ENCODE results near the gene MAX.

DNA sequence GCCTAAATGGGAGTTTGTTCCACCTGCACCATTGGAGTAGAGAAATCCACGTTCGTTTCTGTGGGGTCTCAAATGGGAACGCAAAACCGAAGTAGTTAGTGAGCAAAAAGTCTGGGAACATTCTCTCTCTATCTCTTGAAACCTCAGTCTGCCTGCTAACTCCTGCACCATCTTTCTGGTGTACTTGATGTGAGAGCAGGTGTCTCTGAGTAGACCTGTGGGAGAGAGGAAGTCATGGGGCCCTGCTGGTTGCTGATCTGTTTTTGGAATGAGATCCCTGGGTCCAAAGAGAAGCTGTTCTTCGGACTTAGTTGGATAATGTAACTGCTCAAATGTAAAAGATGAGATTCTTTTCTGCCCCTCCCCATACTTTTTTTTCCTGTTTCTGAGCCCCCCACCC is 57.3 kb downstream of the MAX start:
- TF ChIP-seq, protein P1, sequence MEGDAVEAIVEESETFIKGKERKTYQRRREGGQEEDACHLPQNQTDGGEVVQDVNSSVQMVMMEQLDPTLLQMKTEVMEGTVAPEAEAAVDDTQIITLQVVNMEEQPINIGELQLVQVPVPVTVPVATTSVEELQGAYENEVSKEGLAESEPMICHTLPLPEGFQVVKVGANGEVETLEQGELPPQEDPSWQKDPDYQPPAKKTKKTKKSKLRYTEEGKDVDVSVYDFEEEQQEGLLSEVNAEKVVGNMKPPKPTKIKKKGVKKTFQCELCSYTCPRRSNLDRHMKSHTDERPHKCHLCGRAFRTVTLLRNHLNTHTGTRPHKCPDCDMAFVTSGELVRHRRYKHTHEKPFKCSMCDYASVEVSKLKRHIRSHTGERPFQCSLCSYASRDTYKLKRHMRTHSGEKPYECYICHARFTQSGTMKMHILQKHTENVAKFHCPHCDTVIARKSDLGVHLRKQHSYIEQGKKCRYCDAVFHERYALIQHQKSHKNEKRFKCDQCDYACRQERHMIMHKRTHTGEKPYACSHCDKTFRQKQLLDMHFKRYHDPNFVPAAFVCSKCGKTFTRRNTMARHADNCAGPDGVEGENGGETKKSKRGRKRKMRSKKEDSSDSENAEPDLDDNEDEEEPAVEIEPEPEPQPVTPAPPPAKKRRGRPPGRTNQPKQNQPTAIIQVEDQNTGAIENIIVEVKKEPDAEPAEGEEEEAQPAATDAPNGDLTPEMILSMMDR (IDR thresholded peaks at IDR 0.05): no peak
- TF ChIP-seq POLR2A (IDR thresholded peaks at IDR 0.05): no peak

All from right lobe of liver (tissue), 4 donors.